ENCODE measurements around the gene SHISAL2A. TPM values are rescaled to one million over a fixed set of nuclear protein-coding genes. Genes with fewer than 3 reads are reported as not detected.

The SHISAL2A gene
- total RNA-seq: not detected in 2 replicates

DNA sequence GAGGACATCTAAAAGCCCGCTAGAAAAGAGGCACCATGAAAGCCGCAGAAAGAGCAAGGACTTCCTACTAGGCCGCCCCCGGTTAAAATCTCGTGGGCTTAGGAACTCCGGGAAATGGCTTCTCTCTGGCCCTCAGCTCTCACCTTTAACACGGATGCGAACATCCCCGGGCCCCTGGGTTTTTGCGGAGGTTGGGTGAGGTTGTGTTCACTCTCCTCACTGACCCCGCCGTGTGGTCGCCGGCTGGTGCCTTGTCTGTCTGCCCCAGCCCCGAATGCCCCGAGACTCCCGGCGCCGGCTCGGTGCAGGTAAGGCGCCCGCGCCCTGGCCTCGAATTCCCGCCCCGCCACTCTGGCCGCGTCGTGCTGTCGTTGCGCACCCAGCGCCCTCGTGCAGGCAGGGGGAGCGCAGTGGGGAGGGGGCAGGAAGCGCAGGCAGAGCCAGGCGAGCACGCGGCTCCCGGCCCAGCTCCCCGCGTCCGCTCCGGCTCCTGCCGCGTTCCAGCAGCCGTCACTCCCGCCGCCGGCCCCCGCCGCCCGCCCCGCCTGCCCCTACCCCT lies at the start of gene SHISAL2A:
TSS of gene SHISAL2A (plus strand) at position 437 of the 559 bp plus-strand sequence. CDS start 326 bp downstream, outside the sequence.

DNA sequence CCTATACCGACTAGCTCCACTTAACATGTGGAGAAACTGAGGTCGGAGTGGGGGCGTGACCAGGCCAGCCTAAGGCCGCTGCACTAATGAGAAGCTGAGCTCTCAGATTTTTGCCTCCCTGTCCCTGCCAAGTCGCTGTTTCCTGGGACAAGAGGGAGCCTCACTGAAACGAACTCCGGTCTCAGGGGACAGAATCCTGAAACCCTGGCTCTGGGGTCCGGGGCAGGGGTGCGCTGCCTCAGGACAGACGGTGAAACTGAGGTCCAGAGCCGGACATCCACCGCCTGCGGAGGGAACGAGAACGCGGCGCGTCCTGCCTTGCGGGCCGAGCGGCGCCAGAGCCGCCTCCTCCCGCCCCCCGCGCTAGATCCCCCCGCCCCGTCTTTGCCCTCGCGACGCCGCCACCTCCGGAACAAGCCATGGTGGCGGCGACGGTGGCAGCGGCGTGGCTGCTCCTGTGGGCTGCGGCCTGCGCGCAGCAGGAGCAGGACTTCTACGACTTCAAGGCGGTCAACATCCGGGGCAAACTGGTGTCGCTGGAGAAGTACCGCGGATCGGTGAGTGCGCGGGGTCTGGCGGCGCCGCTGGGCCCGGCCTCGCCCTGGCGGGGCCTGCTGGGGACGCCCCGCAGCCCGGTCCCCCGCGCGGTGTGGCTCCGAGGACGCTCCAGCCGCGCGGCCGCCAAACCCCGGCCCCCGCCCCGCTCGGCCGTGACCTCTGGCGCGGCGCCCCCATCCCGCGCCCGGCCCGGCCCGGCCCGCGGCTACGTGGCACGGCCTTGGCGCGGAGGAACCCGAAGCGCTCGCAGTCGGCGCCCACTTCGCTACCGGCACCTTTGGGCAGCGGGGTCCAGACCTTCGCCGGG lies 30.7 kb upstream of the SHISAL2A start, which contains the start of gene GPX7:
TSS of gene GPX7 (plus strand) at position 381 of the 865 bp plus-strand sequence. CDS start at position 420, 39 bp downstream.

DNA sequence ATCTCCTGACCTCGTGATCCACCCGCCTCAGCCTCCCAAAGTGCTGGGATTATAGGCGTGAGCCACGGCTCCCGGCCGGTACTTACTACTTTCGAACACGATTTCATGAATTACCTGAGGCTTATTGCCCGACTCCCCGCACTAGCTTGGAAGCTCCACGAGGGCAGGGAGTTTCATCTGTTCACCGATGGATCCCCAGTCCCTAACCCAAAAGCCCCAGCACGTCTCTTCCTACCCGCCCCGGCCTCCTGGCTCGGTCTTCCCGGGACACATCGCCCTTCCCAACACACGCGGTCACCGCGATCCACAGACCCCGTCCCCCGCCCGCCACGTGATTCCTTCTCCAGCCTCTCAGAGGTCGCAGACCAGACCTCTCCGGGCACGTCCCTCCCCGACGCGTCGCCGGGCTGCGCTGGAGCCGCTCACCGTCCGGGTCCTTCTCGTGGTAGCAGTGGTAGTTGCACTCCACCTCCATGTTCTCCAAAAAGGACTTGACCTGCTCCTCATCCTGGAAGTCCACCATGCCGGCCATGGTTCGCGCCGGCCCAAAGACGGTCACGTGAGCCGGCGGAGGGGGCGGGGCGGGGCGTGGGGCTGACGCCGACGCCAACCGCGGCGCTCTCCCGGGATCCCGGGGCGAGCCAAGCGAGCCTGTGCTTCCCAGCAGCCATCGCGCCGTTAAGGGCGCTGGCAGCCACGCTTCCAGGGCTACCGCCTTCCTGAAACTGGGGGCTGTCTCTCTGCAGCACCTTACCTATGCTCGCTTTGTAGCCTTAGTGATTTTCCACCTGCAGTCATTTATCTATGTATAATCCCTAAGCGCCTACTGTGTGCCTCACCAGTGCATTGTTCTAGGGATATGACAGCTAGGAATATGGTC lies 65.1 kb downstream of the SHISAL2A start, which contains the start of gene COA7:
TSS of gene COA7 (minus strand) at position 553 of the 880 bp plus-strand sequence. CDS start at position 532, 21 bp downstream.

Other genes with a start within 250 kb of the SHISAL2A start
- 4.9 and 8.5 TPM in 2 replicates for gene ORC1, start 228.7 kb upstream of the SHISAL2A start, total RNA-seq
- 10.7 and 13.7 TPM in 2 replicates for gene PRPF38A, start 228.6 kb upstream of the SHISAL2A start, total RNA-seq
- gene TUT4, start 80.1 kb upstream of the SHISAL2A start, total RNA-seq: 16.6 and 21.3 TPM in 2 replicates
- 25.4 and 37.0 TPM in 2 replicates for gene GPX7, start 30.8 kb upstream of the SHISAL2A start, total RNA-seq
- 16.6 and 18.2 TPM in 2 replicates for gene COA7, start 65.2 kb downstream of the SHISAL2A start, total RNA-seq
- gene ZYG11B, start 93.3 kb downstream of the SHISAL2A start, total RNA-seq: 29.9 and 39.8 TPM in 2 replicates
- 0.65 and 0.91 TPM in 2 replicates for gene ZYG11A, start 209.6 kb downstream of the SHISAL2A start, total RNA-seq

Measured in epithelial cell of umbilical artery (primary cell).